Breast epithelium (tissue), 4 donors: ENCODE results near the gene RASGEF1B. TPM values are rescaled to one million over a fixed set of nuclear protein-coding genes. Genes with fewer than 3 reads are reported as not detected.

Experiments used
- DNase-seq, 2 donors: peaks; one replicate each; pipeline ENCODE4 v3.0.0-alpha.2; 2019; ENCODE audit warnings: low spot score in 2 of 2
- H3K27ac ChIP-seq, 2 donors: fragments of 200-600 bp; sonication (generic) in 1 of 2; one replicate each; pipeline ENCODE4 v1.5.1; 2016 to 2019; ENCODE audit warnings: mild to moderate bottlenecking in 1 of 2
- H3K27me3 ChIP-seq, 2 donors: fragments of 200-600 bp; sonication (generic) in 1 of 2; one replicate each; pipeline versions ENCODE4 v1.5.1 to v1.6.0; 2017 to 2019; ENCODE audit warnings: control low read depth in 1 of 2, mild to moderate bottlenecking in 1 of 2
- H3K36me3 ChIP-seq: fragments of 200-600 bp; one replicate; pipeline ENCODE4 v1.5.1; 2019
- H3K4me1 ChIP-seq, 2 donors: fragments of 200-600 bp; sonication (generic); one replicate each; pipeline ENCODE4 v1.5.1; 2016 to 2019; ENCODE audit warnings: control low read depth in 1 of 2
- H3K4me3 ChIP-seq, 3 donors: fragments of 200-600 bp; sonication (generic); 1 replicate in 2 of 3; 2 replicates in 1 of 3; pipeline ENCODE4 v1.5.1; 2016 to 2019; ENCODE audit warnings: mild to moderate bottlenecking in 3 of 3, moderate library complexity in 2 of 3
- H3K9me3 ChIP-seq, 2 donors: fragments of 200-600 bp; sonication (generic) in 1 of 2; one replicate each; pipeline ENCODE4 v1.5.1; 2016 to 2019; ENCODE audit warnings: control low read depth in 1 of 2
- CTCF ChIP-seq, 3 donors: fragments of 450-650 bp; IDR thresholded peaks; one replicate each; pipeline ENCODE4 v1.5.1; 2016 to 2017; ENCODE audit warnings: antibody characterized with exemption in 3 of 3, mild to moderate bottlenecking in 3 of 3, moderate library complexity in 3 of 3
- POLR2A ChIP-seq: fragments of 450-650 bp; IDR thresholded peaks from one replicate; pipeline ENCODE4 v1.6.1; 2016; ENCODE audit warnings: antibody characterized with exemption, mild to moderate bottlenecking, moderate library complexity
- POLR2AphosphoS5 ChIP-seq, 3 donors: sonication (generic); formaldehyde crosslinking; IDR thresholded peaks; one replicate each; pipeline ENCODE4 v1.6.1; 2017; ENCODE audit warnings: antibody characterized with exemption in 3 of 3
- intact Hi-C: fragments of 100-400 bp; cut with DNase I; formaldehyde crosslinking; loops from one replicate; pipeline ENCODE4 v1.15.1; 2023; ENCODE audit warnings: low total_unique reads
- total RNA-seq, 3 donors: library from RNA; depleted of rRNA; stranded (reverse); fragments of >200 nt; gene quantifications; one replicate each; pipeline ENCODE4 v1.1.0, GENCODE V29; 2016

Gene RASGEF1B
- total RNA-seq, 3 donors from 2014 or later = 16.4 to 45.8 (median 25.0) TPM

GRCh38 chr4:81498551-81499099 is 26.9 kb upstream of the RASGEF1B start:
- Histone ChIP-seq H3K27ac (peak overlapping the region in 1 of 2 donors; percentile 26), H3K4me1 (no peaks in the 10 kb centered on the region), H3K4me3 (no peak overlapping the region), H3K9me3 (no peaks in the 10 kb centered on the region), H3K27me3 (no peaks in the 10 kb centered on the region), H3K36me3 (no peaks in the 10 kb centered on the region)
- intact Hi-C loops = no loop called here
- DNase-seq = no peak
- TF ChIP-seq CTCF (IDR thresholded peaks at IDR 0.05) (no peak), POLR2A (no peak), POLR2AphosphoS5 (IDR thresholded peaks at IDR 0.05) (no peak)

- no peak for DNase-seq
- TF ChIP-seq CTCF (IDR thresholded peaks at IDR 0.05) = no peak
- no peak for TF ChIP-seq POLR2AphosphoS5 (IDR thresholded peaks at IDR 0.05)
- no peak for TF ChIP-seq POLR2A
- Histone ChIP-seq H3K36me3 (no peaks in the 10 kb centered on the region), H3K9me3 (no peaks in the 10 kb centered on the region), H3K27me3 (no peaks in the 10 kb centered on the region), H3K27ac (no peak overlapping the region), H3K4me1 (no peaks in the 10 kb centered on the region), H3K4me3 (no peak overlapping the region)
- intact Hi-C loops = no loop called here
Observed at GRCh38 chr4:81498046-81498445, 26.3 kb upstream of the RASGEF1B start.

DNA sequence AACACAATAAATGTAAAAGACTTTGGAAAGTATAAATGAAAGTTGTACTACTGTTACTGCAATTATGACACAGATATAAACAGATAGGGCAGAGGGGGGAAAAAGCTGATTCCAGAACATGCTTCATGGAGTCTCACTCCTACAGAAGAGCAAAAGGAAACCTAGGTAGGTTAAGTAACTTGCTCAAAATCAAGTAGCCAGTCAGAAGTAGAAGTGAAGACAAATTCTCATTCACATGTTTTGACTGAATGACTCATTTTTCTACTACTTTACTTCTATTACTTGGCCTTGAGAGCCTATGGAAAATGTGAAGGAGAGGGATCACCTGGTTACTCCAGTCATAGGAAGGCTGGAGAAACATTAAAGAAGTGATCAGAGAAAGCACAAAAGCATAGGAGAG is 23.6 kb upstream of the RASGEF1B start:
- intact Hi-C loops = no loop called here
- H3K27me3 ChIP-seq = no peaks in the 10 kb centered on the region
- no peak overlapping the region for H3K4me3 ChIP-seq
- TF ChIP-seq CTCF (IDR thresholded peaks at IDR 0.05) (no peak), POLR2A (no peak), POLR2AphosphoS5 (IDR thresholded peaks at IDR 0.05) (no peak)
- no peaks in the 10 kb centered on the region for H3K36me3 ChIP-seq
- DNase-seq = no peak
- H3K9me3 ChIP-seq = no peaks in the 10 kb centered on the region
- H3K4me1 ChIP-seq = no peaks in the 10 kb centered on the region
- H3K27ac ChIP-seq = no peak overlapping the region

- TF ChIP-seq POLR2A (no peak), POLR2AphosphoS5 (IDR thresholded peaks at IDR 0.05) (no peak), CTCF (IDR thresholded peaks at IDR 0.05) (no peak)
- DNase-seq = no peak
- peak overlapping the region in 1 of 2 donors; percentile 73 for H3K27ac ChIP-seq
- no peaks in the 10 kb centered on the region for H3K27me3 ChIP-seq
- no peaks in the 10 kb centered on the region for H3K9me3 ChIP-seq
- no peaks in the 10 kb centered on the region for H3K4me1 ChIP-seq
- intact Hi-C loops = no loop called here
- H3K36me3 ChIP-seq = no peaks in the 10 kb centered on the region
- peak overlapping the region in 1 of 3 donors; percentile 23 for H3K4me3 ChIP-seq
Observed at GRCh38 chr4:81494031-81494431, 22.3 kb upstream of the RASGEF1B start.

DNA sequence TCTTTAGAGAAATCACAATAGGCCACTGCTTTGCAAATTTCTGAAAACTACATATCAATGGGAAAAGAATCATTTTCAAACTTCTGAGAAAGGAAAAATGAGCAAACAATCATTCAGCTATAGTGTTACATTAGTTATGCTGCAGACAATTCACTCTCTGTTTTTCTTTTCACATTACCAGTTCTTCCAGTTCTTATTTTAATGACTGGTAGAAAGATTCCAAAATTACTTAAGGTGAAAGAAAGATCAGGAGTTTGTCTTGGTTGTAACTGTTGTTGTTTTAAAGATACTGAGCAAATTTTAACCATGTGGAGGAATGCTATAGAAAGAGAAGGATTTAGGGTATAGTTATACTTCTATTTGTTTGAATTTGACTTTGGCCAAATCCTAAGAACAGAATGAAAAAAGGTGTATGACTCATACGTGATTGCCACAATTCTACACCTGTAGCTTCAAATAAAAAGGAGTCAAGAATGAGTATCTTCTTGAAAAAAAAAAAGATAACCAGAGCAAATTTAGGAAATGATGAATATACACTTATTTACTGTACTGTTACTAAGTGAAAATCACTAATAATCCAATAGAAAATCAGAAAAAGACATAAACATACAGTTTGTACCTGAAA is 21.0 kb upstream of the RASGEF1B start:
- Histone ChIP-seq H3K27ac (peak overlapping the region; percentile 73 to 78), H3K4me3 (no peak overlapping the region)
- intact Hi-C loops = no loop called here

More for the DNA sequence above, 21.0 kb upstream of the RASGEF1B start:
- TF ChIP-seq CTCF (IDR thresholded peaks at IDR 0.05) (no peak), POLR2AphosphoS5 (IDR thresholded peaks at IDR 0.05) (no peak), POLR2A (no peak)
- Histone ChIP-seq H3K4me1 (no peaks in the 10 kb centered on the region), H3K9me3 (no peaks in the 10 kb centered on the region), H3K27me3 (no peaks in the 10 kb centered on the region), H3K36me3 (no peaks in the 10 kb centered on the region)
- DNase-seq = no peak
